ENCODE measurements around the gene NPC1. TPM values are rescaled to one million over a fixed set of nuclear protein-coding genes. Genes with fewer than 3 reads are reported as not detected.
A peak's percentile ranks its signal among the peaks of the same experiment; 100 is the strongest.

NPC1 gene
- total and polyA plus RNA-seq, 2 donors (not counting 3 experiments of a cell fraction or from before 2014, with no cell fraction given), result 40.6 to 45.2 TPM

DNA sequence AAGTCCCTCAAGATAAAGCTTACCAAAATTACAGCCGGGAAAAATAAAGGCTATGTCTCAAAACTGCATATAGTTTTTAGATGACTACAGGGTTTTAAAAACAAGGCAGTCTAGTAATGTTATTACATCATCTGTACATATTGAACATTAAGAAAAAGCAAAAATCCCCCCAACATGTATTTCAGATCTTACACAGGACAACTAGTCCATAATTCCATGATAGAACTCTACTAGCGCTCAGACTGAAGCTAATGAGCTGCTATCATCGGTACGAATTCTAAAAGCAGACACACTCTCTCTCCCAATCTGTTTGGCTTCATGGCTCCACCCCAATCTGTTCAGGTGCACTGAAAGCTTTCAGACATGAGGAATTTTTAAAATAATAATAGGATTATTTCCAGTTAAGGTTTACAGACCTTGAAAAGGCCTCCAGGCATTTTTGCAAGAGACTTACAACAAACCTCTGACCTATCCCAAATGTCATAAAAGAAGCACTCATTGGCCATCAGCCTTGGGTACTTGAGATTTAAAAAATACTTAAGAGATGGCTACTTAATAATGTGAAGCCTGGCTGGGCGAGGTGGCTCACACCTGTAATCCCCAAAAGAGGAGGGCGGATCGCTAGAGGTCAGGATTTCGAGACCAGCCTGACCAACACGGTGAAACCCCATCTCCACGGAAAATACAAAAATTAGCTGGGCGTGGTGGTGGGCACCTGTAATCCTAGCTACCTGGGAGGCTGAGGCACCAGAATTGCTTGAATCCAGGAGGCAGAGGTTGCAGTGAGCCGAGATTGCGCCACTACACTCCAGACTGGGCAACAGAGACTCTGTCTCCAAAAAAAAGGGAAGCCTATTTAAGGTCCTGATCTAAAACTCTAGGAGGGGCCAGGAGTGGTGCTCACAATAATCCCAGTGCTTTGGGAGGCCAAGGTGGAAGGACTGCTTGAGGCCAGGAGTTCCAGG, 2.0 kb downstream of the NPC1 start:
- H3K4me2 ChIP-seq (ENCODE audit: insufficient read depth, low read length), result peak overlapping the region; percentile 33
- no peak overlapping the region for H3K4me3 ChIP-seq (replicated peaks in 1 of 3; ENCODE audit: insufficient read depth in 1 of 3, low read depth in 1 of 3, low read length in 3 of 3)
- no peak overlapping the region for H3K9ac ChIP-seq (replicated peaks; ENCODE audit: extremely low read depth, insufficient read depth, low read length)
- no peak for DNase-seq (ENCODE audit: low read depth, low spot score)
- H3K4me1 ChIP-seq (ENCODE audit: control insufficient read depth, extremely low read depth, insufficient read depth, low read length), result peaks cover 18% of the 10 kb centered on the region
- no peaks in the 10 kb centered on the region for H3K9me1 ChIP-seq (replicated peaks; ENCODE audit: control insufficient read depth, extremely low read depth, insufficient read depth, low read length)
- no peak overlapping the region for H3K27ac ChIP-seq (ENCODE audit: insufficient read depth, low read depth, low read length)
- TF ChIP-seq POLR2AphosphoS5 (IDR thresholded peaks at IDR 0.05; ENCODE audit: insufficient read depth, low read depth, low read length) (no peak), CTCF (IDR thresholded peaks at IDR 0.05; ENCODE audit: extremely low read depth in 1 of 2, insufficient read depth in 1 of 2, low read depth in 1 of 2, low read length in 2 of 2) (no peak)
- peaks cover 63% of the 10 kb centered on the region for H3K79me2 ChIP-seq (ENCODE audit: control insufficient read depth, insufficient read depth, low read length)
- no peak overlapping the region for H2AFZ ChIP-seq (ENCODE audit: low read depth, low read length)
- CTCF ChIA-PET, result interaction anchor here (1.5 kb wide), 1 partner anchor 86 kb away, joined by 4 read pairs; no protein-coding TSS in a partner anchor
- no TSS peak for BruUV-seq (replicated peaks)
- intact Hi-C loops (cut with micrococcal nuclease), result no loop called here
- H4K20me1 ChIP-seq (replicated peaks; ENCODE audit: control insufficient read depth, extremely low read depth, insufficient read depth, low read length), result peaks cover 3% of the 10 kb centered on the region
- no peaks in the 10 kb centered on the region for H3K27me3 ChIP-seq (ENCODE audit: control insufficient read depth in 2 of 2, insufficient read depth in 2 of 2, low read length in 2 of 2)
- no peaks in the 10 kb centered on the region for H3K9me3 ChIP-seq (replicated peaks; ENCODE audit: control insufficient read depth, insufficient read depth, low read length)
- POLR2A ChIA-PET, result no interaction called here
- FAIRE-seq, result no peak
- no peaks in the 10 kb centered on the region for H3K36me3 ChIP-seq (ENCODE audit: control insufficient read depth in 2 of 2, extremely low read depth in 1 of 2, insufficient read depth in 2 of 2, low read length in 2 of 2)
- dilution Hi-C loops (cut with MboI; ENCODE audit: extremely low pct_ligation_motif_present, low sequenced_read_pairs), result no loop called here

Data from endothelial cell of umbilical vein (primary cell).